Left ventricle myocardium superior (tissue), 1 donor: ENCODE measurements around the gene RAE1. TPM values are rescaled to one million over a fixed set of nuclear protein-coding genes. Genes with fewer than 3 reads are reported as not detected.

Source experiments
- ATAC-seq: fragments of 200-7000 bp; cut with Tn5 transposase; one replicate; pipeline ENCODE4 v1.9.1; 2020; ENCODE audit warnings: mild to moderate bottlenecking, moderate library complexity
- DNase-seq: peaks from one replicate; pipeline ENCODE4 v3.0.0-alpha.2; 2020
- intact Hi-C: fragments of 100-400 bp; cut with micrococcal nuclease; formaldehyde crosslinking; loops from one replicate; pipeline ENCODE4 v1.11.0; 2022
- total RNA-seq: library from RNA; stranded (reverse); fragmentation: NEBNext Ultra II Directional; extraction: Animal tissue kit (Norgen Biotek cat#: 25700); gene quantifications from one replicate; pipeline ENCODE4 v1.2.1, GENCODE V29; 2021
- donor health status: DM: no; HTN: yes; CAD: no; lungs with severe emphysema.

The RAE1 gene
- total RNA-seq, 1 donor from 2014 or later = 15.1 TPM

DNA sequence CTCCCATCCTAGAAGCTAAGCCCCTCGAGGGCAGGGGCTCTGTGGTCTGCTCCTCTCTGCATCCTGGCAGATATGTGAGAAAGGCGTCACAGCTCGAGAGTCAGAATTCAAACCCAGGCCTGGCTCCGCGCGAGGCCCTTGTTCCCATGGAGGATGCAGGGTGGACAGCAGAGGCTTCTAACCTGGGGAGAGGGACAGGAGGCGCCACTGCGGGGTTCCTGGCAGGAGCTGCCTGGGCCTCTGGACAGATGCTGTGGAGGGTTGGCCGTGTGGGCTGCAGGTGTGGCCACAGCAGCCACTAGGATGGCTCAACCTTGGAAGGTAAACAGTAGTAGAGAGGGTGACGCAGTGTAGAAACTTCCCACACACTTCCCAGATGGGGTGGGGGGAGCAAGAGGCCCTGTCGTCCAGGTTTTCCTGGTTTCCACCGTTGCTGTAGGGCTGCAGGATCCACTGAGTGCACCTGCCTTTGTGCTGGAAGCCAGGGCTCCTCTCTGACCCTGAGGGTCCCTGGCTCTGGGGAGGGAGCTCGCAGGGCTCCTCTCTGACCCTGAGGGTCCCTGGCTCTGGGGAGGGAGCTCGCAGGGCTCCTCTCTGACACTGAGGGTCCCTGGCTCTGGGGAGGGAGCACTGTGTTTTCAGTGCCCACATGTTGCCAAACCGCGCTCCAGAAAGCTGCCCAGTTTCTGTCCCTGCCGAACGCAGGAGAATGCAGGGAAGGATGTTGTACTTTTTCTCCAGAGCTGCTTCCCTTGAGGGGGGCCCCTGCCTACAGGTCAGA is 54.4 kb downstream of the RAE1 start:
- no peak for ATAC-seq
- intact Hi-C loops = no loop called here
- DNase-seq = peak; percentile 21

DNA sequence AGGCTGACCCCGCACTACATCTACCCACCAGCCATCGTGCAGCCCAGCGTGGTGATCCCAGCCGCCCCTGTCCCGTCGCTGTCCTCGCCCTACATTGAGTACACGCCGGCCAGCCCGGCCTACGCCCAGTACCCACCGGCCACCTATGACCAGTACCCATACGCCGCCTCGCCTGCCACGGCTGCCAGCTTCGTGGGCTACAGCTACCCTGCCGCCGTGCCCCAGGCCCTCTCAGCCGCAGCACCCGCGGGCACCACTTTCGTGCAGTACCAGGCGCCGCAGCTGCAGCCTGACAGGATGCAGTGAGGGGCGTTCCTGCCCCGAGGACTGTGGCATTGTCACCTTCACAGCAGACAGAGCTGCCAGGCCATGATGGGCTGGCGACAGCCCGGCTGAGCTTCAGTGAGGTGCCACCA is 56.5 kb downstream of the RAE1 start:
- ATAC-seq (peak; percentile 60), DNase-seq (peak; percentile 67)
- intact Hi-C loops = no loop called here

DNA sequence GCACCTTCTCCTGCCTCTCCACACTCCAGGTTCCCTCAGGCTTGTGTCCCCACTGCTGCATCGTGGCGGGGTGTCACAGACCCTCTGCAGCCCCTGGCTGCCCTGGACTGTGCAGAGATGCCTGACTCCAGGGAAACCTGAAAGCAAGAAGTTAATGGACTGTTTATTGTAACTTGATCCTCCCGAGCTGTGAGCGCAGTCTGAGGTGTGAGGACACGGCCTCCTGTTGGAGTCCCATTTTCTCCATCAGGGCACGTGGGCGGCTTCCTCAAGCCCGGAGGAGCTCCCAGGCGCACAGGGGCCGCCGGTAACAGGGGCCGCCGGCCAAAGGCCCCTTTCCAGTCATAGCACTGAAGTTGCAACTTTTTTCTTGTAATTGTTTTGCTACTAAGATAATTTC is 57.1 kb downstream of the RAE1 start:
- no peak for ATAC-seq
- DNase-seq = peak; percentile 9
- intact Hi-C loops = no loop called here

DNA sequence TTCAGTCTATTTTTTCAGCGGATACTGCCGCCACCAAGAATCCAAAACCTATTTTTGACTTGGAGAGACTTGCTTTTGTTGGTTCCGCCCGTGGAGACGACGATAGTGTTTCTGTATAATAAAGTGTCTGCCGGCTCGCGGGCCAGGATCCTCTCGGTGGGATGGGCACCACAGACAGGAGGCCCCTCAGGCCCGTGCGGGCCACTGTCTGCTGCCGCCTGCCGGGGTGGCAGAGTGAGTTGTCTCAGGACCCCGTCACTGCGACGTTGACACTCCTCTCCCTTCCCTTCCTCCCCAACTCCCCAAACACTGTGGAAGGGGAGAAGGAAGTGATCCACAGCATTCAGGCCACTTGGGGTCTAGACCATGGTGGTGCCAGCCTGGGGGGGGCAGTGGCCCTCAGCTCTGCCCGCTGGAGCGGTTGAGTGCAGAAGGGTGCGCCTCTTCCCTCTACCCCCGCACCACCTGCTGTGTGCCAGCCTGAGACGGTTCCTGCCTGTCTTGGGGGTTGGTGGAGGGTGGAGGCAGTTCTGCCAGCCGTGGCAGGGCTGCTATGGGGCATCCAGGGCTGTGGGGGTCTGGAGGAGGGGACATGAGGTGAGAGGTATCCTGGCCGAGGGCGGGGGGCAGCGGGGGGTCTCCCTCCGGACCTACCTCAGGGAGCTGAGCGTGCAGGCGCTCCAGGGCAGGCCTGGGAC is 57.6 kb downstream of the RAE1 start:
- intact Hi-C loops = no loop called here
- peak; percentile 22 for DNase-seq
- no peak for ATAC-seq

DNA sequence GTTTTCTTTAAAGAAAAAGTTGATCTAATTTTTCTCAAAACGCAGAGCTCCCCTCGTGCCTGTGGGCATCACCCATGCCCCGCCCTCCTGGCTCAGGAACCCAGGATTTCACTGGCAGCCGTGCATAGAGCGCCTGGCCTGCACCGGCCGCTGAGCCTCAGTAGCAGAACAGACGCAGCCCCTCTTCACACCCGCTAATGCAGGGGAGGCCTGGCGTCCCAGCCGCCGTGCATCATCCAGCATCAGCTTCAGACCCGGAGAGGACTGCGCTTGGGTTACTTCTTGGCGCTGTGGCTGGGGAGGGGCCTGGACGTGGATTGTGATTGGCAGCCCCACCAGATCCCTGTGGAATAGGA is 58.2 kb downstream of the RAE1 start:
- ATAC-seq (no peak), DNase-seq (peak; percentile 44)
- intact Hi-C loops = no loop called here

DNA sequence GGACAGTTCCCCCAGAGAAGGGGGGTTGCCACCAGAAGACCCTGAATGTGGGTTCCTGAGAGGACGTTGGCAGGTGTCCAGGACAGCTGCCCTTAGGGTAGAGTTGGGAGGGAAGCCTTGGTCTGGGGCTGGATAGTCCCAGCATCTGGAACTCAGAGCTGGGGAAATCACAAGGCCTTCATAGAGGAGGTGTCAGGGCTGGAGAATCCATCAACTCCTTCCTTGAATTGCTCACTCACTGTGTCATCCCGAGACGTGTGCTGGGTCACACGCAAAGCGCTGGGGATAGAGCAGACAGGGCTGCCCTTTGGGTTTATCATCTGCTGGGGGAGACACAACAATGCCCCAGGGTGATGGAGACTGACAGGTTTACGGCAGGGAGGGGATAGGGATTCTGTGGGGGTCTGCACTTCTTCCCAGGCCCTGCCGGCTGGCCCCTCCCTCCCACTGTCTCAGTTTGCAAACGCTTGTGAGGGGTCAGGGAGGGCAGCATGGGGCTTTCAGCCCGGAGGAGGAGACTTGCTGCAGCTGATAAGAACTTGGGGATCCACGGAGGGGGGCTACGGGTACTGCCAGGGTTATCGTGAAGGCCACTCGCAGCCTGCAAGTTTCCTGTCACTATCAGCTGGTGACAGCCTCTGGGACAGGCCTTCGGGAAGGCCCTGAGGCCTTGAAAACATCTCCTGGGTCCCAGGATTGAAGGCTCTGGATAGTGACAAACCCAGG is 58.8 kb downstream of the RAE1 start:
- ATAC-seq = peak; percentile 47
- peak; percentile 54 for DNase-seq
- intact Hi-C loops = no loop called here

DNA sequence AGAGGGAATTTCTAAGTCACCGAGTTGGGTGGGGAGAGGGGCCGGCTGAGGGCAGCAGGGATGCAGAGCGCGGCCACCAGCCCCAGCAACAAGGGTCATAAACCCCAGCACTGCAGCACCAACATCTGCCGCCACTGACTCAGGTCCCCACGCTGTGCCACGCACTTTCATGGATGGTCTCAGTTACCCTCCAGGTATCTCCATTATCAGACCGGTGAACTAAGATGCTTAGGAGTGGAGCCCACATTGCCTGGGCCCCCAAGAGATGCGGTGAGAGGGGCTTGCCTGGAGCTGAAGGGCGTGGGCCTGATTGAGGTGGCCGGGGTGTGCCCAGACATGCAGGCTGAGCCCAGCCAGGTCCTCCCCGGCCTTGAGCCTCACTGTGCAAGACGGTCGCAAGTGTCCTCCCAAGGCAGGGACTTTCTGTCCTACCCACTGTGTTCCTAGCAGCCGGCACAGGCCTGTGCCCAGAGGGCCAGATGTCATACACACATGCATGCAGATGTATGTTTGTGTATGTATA is 59.4 kb downstream of the RAE1 start:
- DNase-seq (peak; percentile 15), ATAC-seq (no peak)
- intact Hi-C loops = no loop called here

DNA sequence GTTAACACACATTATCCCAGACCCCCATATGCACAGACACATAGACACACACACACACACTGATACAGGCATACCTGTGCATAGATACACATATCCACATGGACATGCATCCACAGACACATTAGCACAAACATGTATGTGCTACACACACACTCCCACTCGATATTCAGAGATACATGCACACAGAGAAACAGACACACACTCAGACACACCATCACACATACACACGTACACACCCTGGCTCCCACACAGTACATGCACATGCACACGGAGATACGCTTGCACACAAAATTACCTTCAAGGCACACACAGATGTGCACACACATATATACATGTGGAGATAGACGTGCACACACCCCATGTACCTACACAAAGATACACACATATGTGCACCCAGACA is 59.9 kb downstream of the RAE1 start:
- DNase-seq (no peak), ATAC-seq (no peak)
- intact Hi-C loops = no loop called here

DNA sequence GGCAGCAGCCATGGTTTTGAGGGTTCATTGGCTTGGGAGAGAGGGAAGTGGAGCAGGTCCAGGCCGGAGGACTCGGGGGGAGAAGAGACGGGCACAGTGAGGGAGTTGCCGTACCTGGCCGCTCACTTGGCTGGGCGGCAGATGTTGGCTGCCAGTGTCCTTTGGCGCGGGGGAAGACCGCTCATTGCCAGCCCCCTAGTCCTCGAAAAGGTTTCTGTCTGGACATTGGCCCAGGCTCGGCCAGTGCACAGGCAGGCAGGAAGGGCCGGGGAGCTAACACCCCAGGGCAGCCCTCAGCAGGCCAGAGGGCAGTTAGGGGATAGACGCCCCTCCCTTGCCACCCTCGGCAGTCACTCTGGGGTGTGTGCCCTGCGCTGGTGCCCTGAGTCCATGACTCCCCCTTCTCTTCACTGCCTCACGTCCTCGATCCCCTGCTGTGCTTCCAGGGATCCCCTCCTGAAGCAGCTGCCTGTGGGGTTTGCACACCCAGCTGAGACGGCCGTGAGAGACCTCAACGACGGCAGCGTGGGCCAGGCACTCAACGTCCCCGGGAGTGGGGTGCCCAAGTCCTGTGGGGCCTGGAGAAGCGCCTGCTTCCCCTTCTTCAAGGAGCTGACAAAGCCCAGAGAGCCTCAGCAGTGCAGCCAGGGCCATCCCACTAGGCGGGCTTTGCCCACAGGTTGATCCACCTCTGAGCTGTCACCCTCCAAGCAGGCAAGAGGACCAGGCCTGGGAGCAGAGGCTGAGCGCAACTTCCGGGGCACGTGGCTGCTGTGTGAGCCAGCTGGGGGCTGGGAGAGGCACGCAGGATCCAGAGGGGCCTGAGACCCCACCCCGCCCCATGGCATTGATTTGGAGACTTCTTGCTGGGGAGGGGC is 60.6 kb downstream of the RAE1 start:
- ATAC-seq (no peak), DNase-seq (peak; percentile 27)
- intact Hi-C loops = no loop called here

DNA sequence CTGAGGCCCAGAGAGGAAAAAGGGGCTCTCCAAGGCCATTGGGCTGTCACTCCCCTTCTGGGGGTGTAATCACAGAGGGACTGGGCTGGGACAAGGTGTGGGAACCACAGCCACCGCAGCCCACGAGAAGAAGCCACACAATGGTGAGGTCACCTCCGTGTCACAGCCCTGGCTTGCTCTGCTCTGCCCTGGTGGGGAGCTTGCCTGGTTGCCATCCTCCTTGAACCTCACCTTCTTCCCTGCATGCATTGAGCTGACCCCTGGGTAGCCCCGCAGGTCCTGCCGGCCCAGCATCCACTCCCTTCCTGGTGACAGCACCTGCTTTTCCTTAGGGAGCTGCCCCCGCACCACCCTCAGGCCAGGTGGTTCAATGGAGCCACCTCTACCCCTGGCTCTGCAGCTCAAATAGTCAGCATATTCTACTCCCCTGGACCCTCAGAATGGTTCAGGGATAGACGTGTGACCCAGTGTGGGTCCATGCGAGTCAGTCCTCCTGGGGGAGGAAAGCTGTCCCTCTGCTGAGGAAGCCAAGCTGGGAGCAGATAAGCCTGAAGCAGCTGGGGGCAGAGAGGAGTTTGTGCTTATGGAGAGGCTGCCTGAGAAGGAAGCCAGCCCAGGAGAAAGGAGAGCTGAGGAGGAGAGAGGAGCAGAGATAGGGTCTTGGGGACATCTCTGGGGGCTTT is 61.4 kb downstream of the RAE1 start:
- DNase-seq (peak; percentile 5), ATAC-seq (no peak)
- intact Hi-C loops = no loop called here

DNA sequence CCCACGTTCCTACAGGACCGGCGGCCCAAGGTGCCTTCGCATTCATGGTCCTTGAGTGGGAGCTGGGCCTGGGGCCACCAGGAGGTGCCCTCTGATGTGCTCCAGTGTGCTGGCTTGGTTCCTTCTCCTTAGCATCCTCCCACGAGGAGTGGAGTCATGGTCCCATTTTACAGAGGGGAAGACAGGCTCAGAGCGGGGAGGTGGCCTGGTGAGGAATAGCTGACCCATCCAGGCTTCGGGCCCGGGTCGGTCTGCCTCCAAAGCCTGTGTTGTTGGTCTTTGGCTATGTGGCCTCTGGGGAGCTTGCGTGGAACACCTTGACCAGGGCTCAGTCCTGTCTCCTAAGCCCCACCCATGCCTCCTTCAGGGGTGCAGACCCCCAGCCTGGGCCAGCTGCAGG is 62.9 kb downstream of the RAE1 start:
- no peak for ATAC-seq
- DNase-seq = peak; percentile 18
- intact Hi-C loops = no loop called here

DNA sequence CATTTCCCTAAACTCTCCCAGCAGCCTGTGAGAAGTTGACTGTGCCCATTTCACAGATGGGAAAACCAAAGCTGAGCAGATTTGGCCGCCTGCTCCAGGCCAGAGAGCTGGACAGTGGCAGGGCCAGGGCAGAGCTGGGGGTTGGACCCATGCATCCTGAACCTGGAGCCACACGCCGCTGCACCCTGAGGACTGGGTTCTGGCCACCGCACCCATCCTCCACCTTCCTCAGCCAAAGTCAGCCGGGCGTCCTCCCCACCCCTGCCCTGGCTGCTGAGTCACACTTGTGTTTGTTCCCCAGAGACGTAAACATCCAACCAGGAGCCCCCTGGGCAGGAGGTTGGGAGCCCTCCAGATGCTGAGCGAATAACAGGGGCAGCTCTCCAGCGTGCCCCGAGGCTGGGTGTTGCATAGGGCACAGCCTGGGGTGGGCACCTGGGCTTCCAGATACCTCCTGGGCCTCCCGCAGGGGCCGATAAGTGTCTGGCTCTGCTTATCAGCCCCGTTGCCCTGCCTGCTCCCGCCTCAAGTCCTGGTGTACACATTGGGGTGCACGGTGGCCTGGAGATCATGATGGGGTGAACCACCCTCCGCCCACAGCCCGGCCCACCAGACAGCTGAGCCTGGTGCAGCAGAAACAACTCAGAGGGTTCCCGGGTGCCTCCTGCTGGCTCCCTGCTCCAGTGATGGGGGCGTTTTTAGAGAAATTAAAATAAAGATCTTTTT is 64.0 kb downstream of the RAE1 start:
- ATAC-seq (no peak), DNase-seq (peak; percentile 25)
- intact Hi-C loops = no loop called here

DNA sequence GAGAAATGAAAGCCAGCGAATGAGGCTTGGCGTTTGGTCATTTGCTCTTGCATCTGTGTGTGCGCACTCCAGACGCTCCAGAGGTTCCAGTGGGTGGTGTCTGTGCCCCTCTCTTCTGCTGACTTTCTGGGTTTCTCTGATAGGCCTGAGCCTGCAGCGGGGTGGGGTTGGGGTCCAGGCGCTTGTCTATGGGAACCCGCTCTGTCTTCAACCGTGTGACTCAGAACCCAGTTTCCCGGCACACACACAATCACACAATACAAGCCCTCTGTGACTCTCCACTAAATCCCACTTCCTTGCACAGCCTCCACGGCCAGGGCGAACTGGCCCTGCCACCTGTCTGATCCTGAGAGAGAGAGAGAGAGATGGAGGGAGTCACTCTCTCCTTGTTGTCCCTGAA is 64.7 kb downstream of the RAE1 start:
- ATAC-seq = no peak
- intact Hi-C loops = no loop called here
- DNase-seq = peak; percentile 5

DNA sequence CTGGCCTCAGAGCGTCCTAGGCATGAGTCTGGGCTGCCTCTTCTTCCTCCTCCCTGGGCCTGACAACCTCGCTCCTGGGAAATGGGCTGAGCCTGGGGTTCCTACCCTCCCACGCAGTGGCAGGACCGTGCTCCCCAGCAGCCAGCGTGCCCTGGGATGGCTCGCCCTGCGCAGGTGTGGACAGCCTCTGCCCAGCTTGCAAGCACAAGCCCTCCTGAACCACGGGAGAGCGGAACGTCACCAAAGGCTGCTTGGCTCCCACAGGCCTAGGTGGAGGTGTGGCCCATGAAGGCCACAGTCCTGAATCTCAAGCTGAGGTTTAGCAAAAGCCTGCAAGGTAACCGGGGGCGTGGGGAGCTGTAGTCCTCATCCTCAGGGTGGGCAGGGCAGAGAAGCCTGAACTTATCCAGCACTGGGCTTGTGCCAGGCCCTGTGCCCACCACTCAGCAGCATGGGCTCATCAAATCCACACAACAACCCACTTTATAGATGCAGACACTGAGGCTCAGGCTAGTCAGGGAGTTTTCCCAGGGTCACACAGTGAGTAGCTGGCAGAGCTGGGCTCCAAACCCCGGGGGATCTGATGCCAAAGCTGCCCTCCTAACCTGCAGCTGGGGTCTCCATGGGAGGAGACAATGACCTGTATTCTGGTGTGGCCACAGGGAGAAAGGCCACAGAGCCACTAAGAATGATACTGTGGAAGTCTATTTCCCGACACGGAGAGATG is 65.4 kb downstream of the RAE1 start:
- DNase-seq (peak; percentile 12), ATAC-seq (no peak)
- intact Hi-C loops = no loop called here

DNA sequence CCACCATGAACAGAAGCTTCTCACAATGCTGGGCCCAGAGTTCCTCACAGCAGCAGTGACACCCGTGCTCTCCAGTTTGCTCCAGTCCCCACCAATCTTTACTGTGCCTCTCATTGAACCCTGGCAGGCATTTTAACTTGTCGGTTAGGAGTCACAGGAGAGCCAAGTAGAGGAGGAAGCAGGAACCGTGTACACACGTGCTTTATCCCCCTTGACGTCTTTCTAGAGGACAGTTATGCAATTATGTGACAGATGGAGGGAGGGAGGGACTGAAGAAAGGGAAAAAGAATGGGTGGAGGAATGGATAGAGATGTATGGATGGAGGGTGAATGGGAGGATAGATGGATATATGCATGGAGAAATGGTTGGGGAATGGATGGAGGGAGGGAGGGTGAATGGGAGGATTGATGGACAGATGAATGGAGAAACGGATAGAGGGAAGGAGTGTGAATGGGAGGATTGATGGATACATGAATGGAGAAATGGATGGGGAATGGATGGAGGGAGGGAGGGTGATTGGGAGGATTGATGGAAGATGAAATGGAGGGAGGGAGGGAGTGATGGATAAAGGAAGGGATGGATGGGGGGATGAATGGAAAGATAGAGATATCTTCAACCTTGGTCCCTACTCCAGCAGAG is 66.1 kb downstream of the RAE1 start:
- DNase-seq (no peak), ATAC-seq (no peak)
- intact Hi-C loops = no loop called here

DNA sequence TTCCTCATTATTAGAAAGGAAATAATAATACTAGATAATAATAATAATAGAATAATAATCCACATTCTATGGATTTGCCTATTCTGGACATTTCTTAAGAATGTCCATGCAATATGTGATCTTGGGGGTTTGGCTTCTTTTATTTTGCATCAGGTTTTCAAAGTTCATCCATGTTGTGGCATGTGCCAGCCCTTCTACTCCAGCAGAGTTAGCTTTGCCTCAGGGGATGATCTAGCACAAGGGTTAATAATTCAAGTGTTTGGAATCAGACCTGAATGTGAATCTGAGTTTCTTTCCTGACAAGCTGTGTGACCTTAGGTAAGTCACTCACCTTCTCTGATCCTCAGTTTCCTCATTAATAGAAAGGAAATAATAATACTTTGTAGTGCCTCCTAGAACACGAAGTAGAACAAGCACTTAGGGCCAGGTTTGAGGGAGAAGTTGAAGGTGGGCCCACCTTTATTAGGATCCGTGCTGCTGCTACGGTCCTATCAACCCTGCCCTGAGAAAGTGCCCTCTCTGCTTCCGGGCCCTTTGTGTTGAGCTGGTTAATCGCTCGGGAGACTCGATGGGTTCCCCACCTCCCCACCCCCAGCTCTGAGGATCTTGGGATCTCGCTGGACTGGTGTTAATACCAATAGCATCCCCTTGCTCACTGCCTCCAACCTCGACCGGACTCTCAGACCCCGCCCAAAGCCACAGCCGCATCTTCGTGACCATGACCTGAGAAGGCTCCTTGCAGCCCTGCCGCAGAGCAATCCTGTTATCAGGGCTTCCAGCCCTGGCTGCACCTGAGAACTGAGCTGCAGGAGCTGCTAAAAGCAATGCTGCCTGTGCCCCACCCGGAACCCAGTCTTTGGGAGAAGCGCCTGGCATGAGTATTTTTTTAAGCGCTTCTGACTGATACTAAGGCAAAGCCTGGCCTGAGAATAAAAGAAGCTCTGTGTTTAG is 67.0 kb downstream of the RAE1 start:
- ATAC-seq (no peak), DNase-seq (peak; percentile 13)

More for the DNA sequence above, 67.0 kb downstream of the RAE1 start:
- intact Hi-C loops = no loop called here
